Hematopoietic multipotent progenitor cell treated with erythropoietin and hydrocortisone succinate and interleukin-3 and kit ligand, for 6 days (in vitro differentiated cells): ENCODE results near the gene C17orf100.
"Not testable (repeated sequence)": the region's sequence is repeated elsewhere in the genome, so short reads cannot be mapped to it uniquely, and the experiment has no call there.

Experiments
- DNase-seq: peaks from one replicate; pipeline ENCODE4 v3.0.0-alpha.2; 2015

C17orf100 gene

GRCh38 chr17:6670571-6670970 is 19.0 kb downstream of the C17orf100 start:
- no peak for DNase-seq

- no peak for DNase-seq
Measured at GRCh38 chr17:6670999-6671398, 19.4 kb downstream of the C17orf100 start.

GRCh38 chr17:6671431-6671830 is 19.9 kb downstream of the C17orf100 start:
- DNase-seq, result no peak

- DNase-seq, result no peak
Measured at GRCh38 chr17:6674586-6674985, 23.0 kb downstream of the C17orf100 start.

GRCh38 chr17:6675201-6675825 is 23.8 kb downstream of the C17orf100 start:
- peak; percentile 80 for DNase-seq

GRCh38 chr17:6676802-6677157 is 25.2 kb downstream of the C17orf100 start:
- no peak for DNase-seq

- peak; percentile 25 for DNase-seq
Measured at GRCh38 chr17:6677158-6677831, 25.7 kb downstream of the C17orf100 start.

- DNase-seq, result no peak
Measured at GRCh38 chr17:6677946-6678345, 26.4 kb downstream of the C17orf100 start.

GRCh38 chr17:6679241-6679640 is 27.7 kb downstream of the C17orf100 start:
- DNase-seq, result no peak

- DNase-seq, result no peak
Measured at GRCh38 chr17:6681176-6681575, 29.6 kb downstream of the C17orf100 start.

- DNase-seq, result no peak
Measured at GRCh38 chr17:6681671-6682070, 30.1 kb downstream of the C17orf100 start.

GRCh38 chr17:6682339-6682738 is 30.8 kb downstream of the C17orf100 start:
- no peak for DNase-seq

GRCh38 chr17:6683081-6683684 is 31.6 kb downstream of the C17orf100 start:
- DNase-seq, result no peak

GRCh38 chr17:6683730-6684459 is 32.3 kb downstream of the C17orf100 start:
- no peak for DNase-seq

GRCh38 chr17:6684460-6684783 is 32.9 kb downstream of the C17orf100 start:
- no peak for DNase-seq

- DNase-seq, result no peak
Measured at GRCh38 chr17:6684881-6685767, 33.6 kb downstream of the C17orf100 start.

- DNase-seq, result no peak
Measured at GRCh38 chr17:6686026-6686425, 34.5 kb downstream of the C17orf100 start.

GRCh38 chr17:6688944-6689343 is 37.4 kb downstream of the C17orf100 start:
- DNase-seq, result no peak

GRCh38 chr17:6690641-6691040 is 39.1 kb downstream of the C17orf100 start:
- no peak for DNase-seq

GRCh38 chr17:6691546-6691945 is 40.0 kb downstream of the C17orf100 start:
- no peak for DNase-seq

GRCh38 chr17:6691958-6692357 is 40.4 kb downstream of the C17orf100 start:
- not testable (repeated sequence) for DNase-seq

- no peak for DNase-seq
Measured at GRCh38 chr17:6695051-6695450, 43.5 kb downstream of the C17orf100 start.

GRCh38 chr17:6695565-6695964 is 44.0 kb downstream of the C17orf100 start:
- no peak for DNase-seq
